HG02885 (cell line): ENCODE measurements around the gene ENAM.
"Not testable (repeated sequence)": the region's sequence is repeated elsewhere in the genome, so short reads cannot be mapped to it uniquely, and the experiment has no call there.

Source experiments
- ATAC-seq: cut with Tn5 transposase; IDR thresholded peaks from one replicate; pipeline ENCODE4 v1.9.1; 2021; ENCODE audit warnings: mild to moderate bottlenecking; ENCODE audit not compliant: unreplicated experiment, poor library complexity

Gene ENAM

DNA sequence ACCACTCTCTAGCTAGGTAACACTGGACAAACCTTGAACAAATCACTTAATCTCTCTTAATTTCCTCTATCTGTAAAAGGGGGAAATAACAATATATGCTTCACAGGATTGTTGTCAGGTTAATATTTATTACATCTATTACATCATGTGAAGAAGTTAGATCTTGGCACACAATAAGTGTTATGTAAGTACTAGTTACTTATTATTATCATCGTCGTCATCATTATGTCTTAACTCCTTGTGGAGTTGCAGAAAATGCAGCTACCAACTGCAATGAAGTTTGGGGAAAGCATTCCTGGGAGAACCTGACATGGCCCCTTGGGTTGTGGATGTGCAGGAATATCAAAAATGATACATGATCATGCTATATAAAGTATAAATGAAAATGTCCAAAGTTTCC lies 42.5 kb downstream of the ENAM start:
- no peak for ATAC-seq

DNA sequence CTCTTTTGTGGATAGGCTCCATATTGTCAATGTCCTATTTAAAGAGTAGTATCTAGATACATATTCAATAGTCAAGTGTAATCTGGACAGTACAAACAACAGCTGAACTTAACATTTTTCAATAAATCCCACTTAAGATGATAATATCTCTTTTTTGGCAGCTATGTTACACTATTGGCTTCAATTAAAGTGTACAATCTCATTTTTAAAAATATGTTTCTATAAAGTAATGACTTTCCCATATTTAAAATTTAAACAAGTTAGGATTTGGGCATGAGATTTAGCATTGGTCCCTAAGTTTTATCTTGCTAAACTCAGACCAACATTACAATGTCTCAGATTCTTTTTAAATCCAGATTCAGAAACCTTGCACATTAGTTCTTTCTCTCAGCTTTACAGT lies 45.6 kb downstream of the ENAM start:
- no peak for ATAC-seq

DNA sequence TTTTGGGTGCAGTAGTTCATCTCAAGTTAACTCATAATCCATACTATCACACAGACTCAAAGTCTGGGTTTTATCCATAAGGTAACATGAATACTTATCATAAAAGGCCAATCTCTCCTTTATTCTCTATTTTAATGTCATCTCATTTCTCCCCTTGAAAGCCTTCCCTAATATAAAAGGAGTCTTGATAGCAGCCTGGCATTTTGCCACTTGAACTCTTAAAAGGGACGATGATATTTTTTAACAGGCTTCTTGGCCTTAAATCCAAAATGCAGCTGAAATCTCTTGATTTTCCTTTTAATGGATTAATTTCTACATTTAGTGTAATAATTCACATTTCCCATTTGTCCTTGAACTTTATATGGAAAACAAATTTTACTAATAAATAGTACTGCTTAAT lies 46.2 kb downstream of the ENAM start:
- no peak for ATAC-seq

DNA sequence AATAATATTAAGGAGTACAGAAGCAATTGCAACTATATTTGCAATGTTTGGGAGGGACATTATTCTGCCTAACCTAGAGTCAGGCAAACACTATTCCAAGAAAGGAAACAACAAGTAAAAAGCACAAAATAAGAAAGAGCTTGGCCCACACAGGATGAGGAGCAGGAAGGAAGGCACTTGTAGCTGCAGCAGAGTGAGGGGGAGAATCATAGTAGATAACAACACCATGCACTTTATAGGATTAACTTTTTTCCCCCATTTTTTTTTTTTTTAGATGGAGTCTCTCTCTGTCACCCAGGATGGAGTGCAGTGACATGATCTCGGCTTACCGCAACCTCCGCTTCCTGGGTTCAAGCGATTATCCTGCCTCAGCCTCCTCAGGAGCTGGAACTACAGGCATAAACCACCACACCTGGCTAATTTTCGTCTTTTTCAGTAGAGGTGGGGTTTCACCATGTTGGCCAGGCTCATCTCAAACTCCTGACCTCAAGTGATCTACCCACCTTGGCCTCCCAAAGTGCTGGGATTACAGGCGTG lies 48.1 kb downstream of the ENAM start:
- ATAC-seq: no peak

DNA sequence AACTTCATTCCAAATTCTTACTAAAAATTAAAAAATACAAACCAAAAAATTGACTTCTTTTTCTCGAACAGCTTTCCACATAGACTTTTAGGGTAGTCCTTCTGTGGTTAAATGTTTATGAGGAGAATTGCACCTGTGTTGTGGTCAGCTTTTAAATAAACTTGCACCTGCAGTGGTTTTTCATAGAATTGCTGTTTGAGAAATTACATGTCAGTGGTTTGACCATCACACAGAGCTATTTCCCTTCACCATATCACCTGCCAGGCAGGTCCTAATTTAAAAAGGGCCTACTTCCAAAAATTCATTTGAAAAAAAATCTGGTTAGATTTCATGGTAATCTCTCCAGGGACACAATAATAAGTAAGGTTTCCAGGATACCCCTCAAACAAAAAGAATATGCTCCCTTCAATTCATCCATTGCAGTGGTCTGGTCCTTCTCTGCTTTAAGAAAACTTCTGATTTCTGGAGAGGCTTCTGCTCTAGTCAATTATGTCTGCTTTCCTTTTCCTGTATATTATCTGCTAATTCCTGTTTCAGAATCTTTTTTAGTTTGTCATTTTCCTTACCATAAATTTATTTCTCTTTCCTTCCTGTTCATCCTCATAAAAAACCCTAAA lies 49.9 kb downstream of the ENAM start:
- peak; percentile 84 for ATAC-seq

DNA sequence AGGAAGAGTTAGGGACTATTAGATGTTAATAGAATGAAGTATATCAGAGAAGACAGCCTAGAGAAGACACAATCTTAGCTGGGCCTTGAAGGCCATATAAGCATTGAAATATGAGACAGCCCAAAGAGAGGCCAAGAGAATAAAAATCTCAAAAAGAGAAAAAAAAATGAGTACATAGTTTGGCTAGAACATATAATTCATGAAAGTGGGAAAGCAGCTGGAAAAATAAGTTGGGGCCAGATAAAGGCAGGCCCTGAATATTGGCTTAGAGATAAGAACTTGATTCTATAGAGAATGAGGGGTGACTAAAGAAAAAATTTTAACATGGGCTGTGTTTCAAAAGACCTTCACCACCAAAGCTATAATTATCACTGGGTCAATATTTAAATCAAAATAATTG lies 52.4 kb downstream of the ENAM start:
- no peak for ATAC-seq

DNA sequence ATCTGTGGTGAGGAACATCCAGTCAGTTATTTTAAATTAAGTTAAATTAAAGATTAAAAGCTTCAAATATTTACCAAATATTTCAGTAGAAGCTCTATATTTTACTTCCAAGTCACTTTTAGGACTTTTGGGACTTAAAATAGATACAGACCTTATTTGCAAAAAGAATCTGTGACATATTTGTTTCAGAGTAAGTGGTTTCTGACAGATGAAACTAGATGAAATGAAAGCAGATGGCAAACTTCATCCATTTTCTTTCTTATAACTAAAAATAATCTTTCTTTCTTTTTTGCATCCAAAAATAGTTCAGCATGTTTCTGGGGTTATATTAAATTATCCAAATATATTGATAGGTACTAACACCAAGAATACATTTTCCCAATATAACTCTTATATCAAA lies 53.2 kb downstream of the ENAM start:
- ATAC-seq: no peak

DNA sequence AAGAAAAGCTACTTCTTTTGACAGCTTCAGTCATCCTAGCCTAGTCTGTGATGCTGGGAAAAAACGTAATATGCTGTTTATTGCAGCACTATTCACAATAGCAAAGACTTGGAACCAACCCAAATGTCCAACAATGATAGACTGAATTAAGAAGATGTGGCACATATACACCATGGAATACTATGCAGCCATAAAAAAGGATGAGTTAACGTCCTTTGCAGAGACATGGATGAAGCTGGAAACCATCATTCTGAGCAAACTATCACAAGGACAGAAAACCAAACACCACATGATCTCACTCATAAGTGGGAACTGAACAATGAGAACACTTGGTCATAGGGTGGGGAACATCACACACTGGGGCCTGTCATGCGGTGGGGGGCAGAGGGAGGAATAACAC lies 53.6 kb downstream of the ENAM start:
- not testable (repeated sequence) for ATAC-seq

DNA sequence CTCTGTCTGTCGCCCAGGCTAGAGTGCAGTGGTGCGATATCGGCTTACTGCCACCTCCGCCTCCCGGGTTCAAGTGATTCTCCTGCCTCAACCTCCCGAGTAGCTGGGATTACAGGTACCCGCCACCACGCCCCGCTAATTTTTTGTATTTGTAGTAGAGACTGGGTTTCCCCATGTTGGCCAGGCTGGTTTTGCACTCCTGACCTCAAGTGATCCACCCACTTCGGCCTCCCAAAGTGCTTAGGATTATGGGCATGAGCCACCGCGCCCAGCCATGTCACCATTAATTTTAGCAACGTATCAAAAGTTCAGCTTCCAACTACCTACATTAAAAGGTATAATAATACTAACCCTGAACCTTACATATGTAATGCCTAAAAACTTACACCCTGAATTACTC lies 58.8 kb downstream of the ENAM start:
- no peak for ATAC-seq

DNA sequence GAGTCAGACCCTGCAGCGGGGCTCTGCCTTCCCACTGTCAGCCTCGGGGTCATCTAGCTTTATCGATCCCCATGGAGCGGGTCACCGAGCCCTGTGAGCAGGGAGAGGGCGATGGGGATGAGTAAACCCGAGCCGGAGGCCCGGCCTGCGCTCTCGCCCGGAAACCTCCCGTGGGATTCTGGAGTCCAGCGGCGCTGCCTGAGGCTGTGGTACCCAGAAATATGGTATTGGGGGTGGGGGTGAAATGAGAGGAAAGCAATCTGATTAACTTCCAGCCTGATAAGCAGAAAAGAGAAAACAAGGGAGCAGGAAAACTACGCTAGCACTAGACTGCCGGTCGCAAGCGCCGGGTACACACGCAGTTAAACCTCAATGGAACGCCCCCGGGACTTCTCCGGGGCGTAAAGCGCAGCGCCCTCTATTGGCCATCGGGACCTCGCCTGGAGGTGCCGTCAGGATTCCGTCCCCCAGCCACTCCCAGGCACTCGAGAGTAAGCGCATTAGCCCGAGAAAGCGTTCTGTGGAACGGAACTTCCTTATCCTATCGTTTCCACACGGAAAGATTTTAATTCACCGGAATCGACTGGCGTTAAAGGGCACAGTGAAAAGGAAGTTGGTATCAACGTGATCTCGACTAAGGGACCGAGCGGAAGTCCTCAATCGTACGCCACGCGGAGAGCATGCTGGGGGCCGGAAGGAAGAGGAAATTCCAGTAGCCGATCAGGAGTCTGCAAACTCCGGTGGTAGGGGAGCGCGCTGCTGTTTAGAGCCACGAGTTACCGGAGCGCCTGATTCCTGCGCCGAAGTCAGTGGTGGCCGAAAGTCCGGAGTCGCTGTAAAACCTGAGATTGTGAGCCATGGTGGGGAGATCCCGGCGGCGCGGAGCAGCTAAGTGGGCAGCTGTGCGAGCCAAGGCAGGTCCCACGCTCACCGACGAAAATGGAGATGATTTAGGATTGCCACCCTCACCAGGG lies 59.6 kb downstream of the ENAM start, which contains the start of gene UTP3:
TSS of gene UTP3 (plus strand) at position 712 of the 974 bp plus-strand sequence. CDS start at position 858, 146 bp downstream.
- peak; percentile 93 for ATAC-seq

DNA sequence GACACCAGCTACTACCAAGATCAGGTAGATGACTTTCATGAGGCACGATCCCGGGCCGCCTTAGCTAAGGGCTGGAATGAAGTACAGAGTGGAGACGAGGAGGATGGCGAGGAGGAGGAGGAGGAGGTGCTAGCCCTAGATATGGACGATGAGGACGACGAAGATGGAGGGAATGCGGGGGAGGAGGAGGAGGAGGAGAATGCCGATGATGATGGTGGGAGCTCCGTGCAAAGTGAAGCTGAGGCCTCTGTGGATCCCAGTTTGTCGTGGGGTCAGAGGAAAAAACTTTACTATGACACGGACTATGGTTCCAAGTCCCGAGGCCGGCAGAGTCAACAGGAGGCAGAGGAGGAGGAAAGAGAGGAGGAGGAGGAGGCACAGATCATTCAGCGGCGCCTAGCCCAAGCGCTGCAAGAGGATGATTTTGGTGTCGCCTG lies 60.3 kb downstream of the ENAM start:
- ATAC-seq: peak; percentile 6

DNA sequence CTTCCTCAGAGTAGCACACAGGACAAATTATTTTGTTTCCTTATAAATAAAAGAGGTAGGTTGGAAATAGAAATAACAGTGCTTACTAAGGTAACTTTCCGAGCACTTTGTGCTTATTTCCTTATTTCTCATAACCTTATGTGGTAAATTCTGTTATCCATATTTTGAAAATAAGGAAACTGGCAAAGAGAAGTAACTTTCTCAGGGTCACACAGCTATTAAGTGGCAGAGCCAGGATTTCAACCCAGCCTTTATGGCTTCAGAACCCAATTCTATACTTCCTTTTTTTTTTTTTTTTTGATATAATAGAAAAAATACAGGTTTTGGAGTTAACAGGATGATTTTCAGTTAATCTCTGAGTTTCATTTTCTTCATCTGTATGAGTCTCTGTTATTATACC lies 63.1 kb downstream of the ENAM start:
- ATAC-seq: no peak

DNA sequence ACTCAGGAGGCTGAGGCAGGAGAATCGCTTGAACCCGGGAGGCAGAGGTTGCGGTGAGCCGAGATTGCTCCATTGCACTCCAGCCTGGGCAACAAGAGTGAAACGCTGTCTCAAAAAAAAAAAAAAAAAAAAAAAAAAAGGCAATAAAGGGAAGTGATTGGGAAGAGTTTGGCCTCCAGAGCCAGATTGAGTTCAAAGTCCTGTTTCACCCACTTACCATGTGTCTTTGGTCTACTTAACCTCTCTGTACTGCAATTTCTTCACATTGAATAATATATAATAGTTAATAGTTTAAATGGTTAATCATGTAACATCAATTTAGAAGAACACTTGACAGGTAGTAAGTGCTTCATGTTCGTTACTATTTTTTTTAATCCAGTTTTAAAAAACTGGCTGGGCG lies 66.1 kb downstream of the ENAM start:
- ATAC-seq: not testable (repeated sequence)
